ENCODE results near the gene WNT10A.
A peak's percentile ranks its signal among the peaks of the same experiment; 100 is the strongest.

WNT10A gene

GRCh38 chr2:218877331-218877730, 3.3 kb upstream of the WNT10A start:
- no peak for DNase-seq (ENCODE audit: low spot score)

- DNase-seq (ENCODE audit: low spot score), result no peak
Measured at GRCh38 chr2:218877891-218878290, 2.8 kb upstream of the WNT10A start.

- DNase-seq (ENCODE audit: low spot score), result no peak
Measured at GRCh38 chr2:218878486-218878885, 2.2 kb upstream of the WNT10A start.

GRCh38 chr2:218878926-218879761, 1.5 kb upstream of the WNT10A start:
- no peak for DNase-seq (ENCODE audit: low spot score)

GRCh38 chr2:218879776-218880101, 913 bp upstream of the WNT10A start:
- DNase-seq (ENCODE audit: low spot score), result no peak

GRCh38 chr2:218880859-218881594, 375 bp downstream of the WNT10A start:
- no peak for DNase-seq (ENCODE audit: low spot score)

GRCh38 chr2:218881744-218882460, 1.2 kb downstream of the WNT10A start:
- no peak for DNase-seq (ENCODE audit: low spot score)

GRCh38 chr2:218882461-218882816, 1.8 kb downstream of the WNT10A start:
- DNase-seq (ENCODE audit: low spot score), result no peak

GRCh38 chr2:218882866-218883366, 2.3 kb downstream of the WNT10A start:
- no peak for DNase-seq (ENCODE audit: low spot score)

GRCh38 chr2:218883491-218884490, 3.1 kb downstream of the WNT10A start:
- no peak for DNase-seq (ENCODE audit: low spot score)

GRCh38 chr2:218884519-218884918, 3.9 kb downstream of the WNT10A start:
- DNase-seq (ENCODE audit: low spot score), result no peak

- DNase-seq (ENCODE audit: low spot score), result no peak
Measured at GRCh38 chr2:218885981-218886947, 5.6 kb downstream of the WNT10A start.

GRCh38 chr2:218887079-218887478, 6.4 kb downstream of the WNT10A start:
- no peak for DNase-seq (ENCODE audit: low spot score)

GRCh38 chr2:218888341-218888740, 7.7 kb downstream of the WNT10A start:
- DNase-seq (ENCODE audit: low spot score), result no peak

- DNase-seq (ENCODE audit: low spot score), result no peak
Measured at GRCh38 chr2:218889937-218890336, 9.3 kb downstream of the WNT10A start.

GRCh38 chr2:218890369-218890768, 9.7 kb downstream of the WNT10A start:
- no peak for DNase-seq (ENCODE audit: low spot score)

- no peak for DNase-seq (ENCODE audit: low spot score)
Measured at GRCh38 chr2:218891275-218892135, 10.9 kb downstream of the WNT10A start.

- DNase-seq (ENCODE audit: low spot score), result peak; percentile 86
Measured at GRCh38 chr2:218892693-218893348, 12.2 kb downstream of the WNT10A start.
